OCI-LY3 (cell line): ENCODE results near the gene CLDND2.

Source experiments
- H2AFZ ChIP-seq: fragments of 200-600, 300-600 bp; shearing (Covaris generic); 2 replicates; pipeline ENCODE4 v1.6.0; 2014; ENCODE audit warnings: antibody characterized with exemption, low read depth, low read length
- H3K27ac ChIP-seq: fragments of 200-600, 300-600 bp; sonication (generic); 2 replicates; pipeline ENCODE4 v1.5.1; 2014; ENCODE audit warnings: mild to moderate bottlenecking, low read length, moderate library complexity, mixed read lengths
- H3K27me3 ChIP-seq: fragments of 200-600, 300-600 bp; sonication (generic); 2 replicates; pipeline ENCODE4 v1.6.1; 2014; ENCODE audit warnings: low read depth, low read length, mixed read lengths
- H3K36me3 ChIP-seq: fragments of 200-600, 300-600 bp; sonication (generic); replicated peaks from 2 replicates; pipeline ENCODE3; 2014; ENCODE audit warnings: low read depth, low read length, mixed read lengths
- H3K4me1 ChIP-seq: fragments of 300-600, 200-600 bp; sonication (generic); 2 replicates; pipeline ENCODE4 v1.6.1; 2014; ENCODE audit warnings: low read length, mixed read lengths
- H3K4me2 ChIP-seq: fragments of 200-600, 300-600 bp; sonication (generic); 2 replicates; pipeline ENCODE4 v1.6.1; 2014; ENCODE audit warnings: low read length, mixed read lengths
- H3K4me3 ChIP-seq: fragments of 300-600, 200-600 bp; sonication (generic); 2 replicates; pipeline ENCODE4 v1.5.1; 2014; ENCODE audit warnings: antibody characterized with exemption, mild to moderate bottlenecking, low read length, moderate library complexity
- H3K79me2 ChIP-seq: fragments of 300-600, 200-600 bp; shearing (Covaris generic); 2 replicates; pipeline ENCODE4 v1.6.1; 2014; ENCODE audit warnings: mild to moderate bottlenecking, low read length, mixed read lengths
- H3K9ac ChIP-seq: fragments of 300-600, 200-600 bp; shearing (Covaris generic); 2 replicates; pipeline ENCODE4 v1.6.0; 2014; ENCODE audit warnings: mild to moderate bottlenecking, low read length, moderate library complexity
- H3K9me3 ChIP-seq: fragments of 200-600, 300-600 bp; shearing (Covaris generic); 2 replicates; pipeline ENCODE4 v1.6.1; 2014; ENCODE audit warnings: low read length, mixed read lengths; ENCODE audit not compliant: insufficient read depth
- H4K20me1 ChIP-seq: fragments of 200-600, 300-600 bp; sonication (generic); 2 replicates; pipeline ENCODE4 v1.6.1; 2016; ENCODE audit warnings: low read length, mixed read lengths; ENCODE audit not compliant: insufficient read depth
- CTCF ChIP-seq: fragments of 200-600, 300-600 bp; sonication (generic); IDR thresholded peaks from 2 replicates; pipeline ENCODE4 v1.5.1; 2014; ENCODE audit warnings: antibody characterized with exemption, low read length, low read depth
- EZH2phosphoT487 ChIP-seq: fragments of 200-600 bp; shearing (Covaris generic); IDR thresholded peaks from 2 replicates; pipeline ENCODE4 v1.6.1; 2018; ENCODE audit warnings: antibody characterized with exemption, mixed run types, low read depth

Gene CLDND2

GRCh38 chr19:51320280-51320657 lies 48.5 kb downstream of the CLDND2 start:
- TF ChIP-seq CTCF (no peak), EZH2phosphoT487 (no peak)
- no peaks in the 10 kb centered on the region for H4K20me1 ChIP-seq
- H3K9ac ChIP-seq = no peak overlapping the region
- no peaks in the 10 kb centered on the region for H3K36me3 ChIP-seq
- H2AFZ ChIP-seq = no peak overlapping the region
- H3K4me2 ChIP-seq = no peak overlapping the region
- H3K79me2 ChIP-seq = no peaks in the 10 kb centered on the region
- peaks cover 6% of the 10 kb centered on the region; the same call in 1 of the 2 replicates for H3K27me3 ChIP-seq
- H3K27ac ChIP-seq = no peak overlapping the region
- H3K9me3 ChIP-seq = no peaks in the 10 kb centered on the region
- no peak overlapping the region for H3K4me3 ChIP-seq
- H3K4me1 ChIP-seq = no peaks in the 10 kb centered on the region

- no peaks in the 10 kb centered on the region for H3K79me2 ChIP-seq
- no peaks in the 10 kb centered on the region for H3K36me3 ChIP-seq
- H3K4me3 ChIP-seq = no peak overlapping the region
- H3K9ac ChIP-seq = no peak overlapping the region
- no peak overlapping the region for H3K4me2 ChIP-seq
- no peak for TF ChIP-seq CTCF
- TF ChIP-seq EZH2phosphoT487 = no peak
- no peaks in the 10 kb centered on the region for H4K20me1 ChIP-seq
- H3K27me3 ChIP-seq = peaks cover 12% of the 10 kb centered on the region; the same call in 1 of the 2 replicates
- H3K9me3 ChIP-seq = no peaks in the 10 kb centered on the region
- no peaks in the 10 kb centered on the region for H3K4me1 ChIP-seq
- no peak overlapping the region for H3K27ac ChIP-seq
- H2AFZ ChIP-seq = no peak overlapping the region
Measured at GRCh38 chr19:51319649-51320279, 49.0 kb downstream of the CLDND2 start.

DNA sequence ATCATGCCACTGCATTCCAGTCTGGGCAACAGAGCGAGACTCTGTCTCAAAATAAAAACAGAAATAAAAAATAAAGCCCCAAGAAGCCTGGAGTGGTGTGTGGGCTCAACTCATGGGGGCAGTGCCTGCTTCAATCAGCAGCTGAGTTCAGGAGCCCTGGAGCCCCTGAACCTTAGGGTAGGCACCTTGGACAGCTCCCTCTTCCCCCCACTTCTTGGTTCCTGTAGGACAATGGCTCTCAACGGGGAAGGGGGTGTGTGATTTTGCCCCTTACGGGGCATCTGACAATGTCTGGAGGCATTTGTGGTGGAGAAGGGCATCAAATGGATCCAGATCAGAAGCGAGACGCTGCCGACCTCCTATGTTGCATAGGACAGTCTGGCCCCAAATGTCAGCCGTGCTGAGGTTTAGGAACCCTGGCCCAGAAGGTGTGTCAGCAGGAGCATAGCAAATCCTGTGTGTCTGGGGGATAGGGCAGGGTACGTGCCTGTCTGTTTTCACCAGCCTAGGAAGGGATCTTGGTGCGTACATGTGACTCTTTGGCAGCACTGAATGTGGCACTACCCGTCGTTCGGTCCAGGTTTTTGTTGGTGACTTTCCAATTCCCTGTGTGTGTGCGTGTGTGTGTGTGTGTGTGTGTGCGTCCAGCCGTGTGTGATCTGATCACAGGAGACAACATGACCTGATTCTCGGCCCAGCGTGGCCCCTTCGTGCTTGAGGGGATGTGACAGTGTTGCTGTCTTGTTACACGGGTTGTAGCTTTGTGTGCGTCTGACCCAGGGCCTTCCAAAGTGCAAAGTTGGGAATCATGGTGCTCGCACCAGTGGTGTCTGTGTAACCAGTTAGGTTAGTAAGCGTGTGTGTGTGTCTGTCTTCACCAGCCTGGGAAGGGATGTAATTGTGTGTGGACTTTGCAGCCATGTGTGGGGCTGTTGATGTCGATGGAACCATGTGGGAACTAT lies 49.8 kb downstream of the CLDND2 start:
- TF ChIP-seq EZH2phosphoT487 (no peak), CTCF (no peak)
- H3K79me2 ChIP-seq = no peaks in the 10 kb centered on the region
- H3K4me2 ChIP-seq = no peak overlapping the region
- H4K20me1 ChIP-seq = no peaks in the 10 kb centered on the region
- no peaks in the 10 kb centered on the region for H3K9me3 ChIP-seq
- H3K27ac ChIP-seq = no peak overlapping the region
- H3K4me3 ChIP-seq = no peak overlapping the region
- H3K27me3 ChIP-seq = peaks cover 16% of the 10 kb centered on the region; the same call in 1 of the 2 replicates
- H3K36me3 ChIP-seq = no peaks in the 10 kb centered on the region
- H3K4me1 ChIP-seq = no peaks in the 10 kb centered on the region
- no peak overlapping the region for H2AFZ ChIP-seq
- no peak overlapping the region for H3K9ac ChIP-seq

GRCh38 chr19:51317968-51318367 lies 50.8 kb downstream of the CLDND2 start:
- H3K27me3 ChIP-seq = peaks cover 16% of the 10 kb centered on the region; the same call in 1 of the 2 replicates
- H4K20me1 ChIP-seq = no peaks in the 10 kb centered on the region
- no peak overlapping the region for H3K9ac ChIP-seq
- no peak overlapping the region for H3K27ac ChIP-seq
- no peak overlapping the region for H2AFZ ChIP-seq
- H3K4me3 ChIP-seq = no peak overlapping the region
- no peaks in the 10 kb centered on the region for H3K79me2 ChIP-seq
- no peaks in the 10 kb centered on the region for H3K36me3 ChIP-seq
- no peaks in the 10 kb centered on the region for H3K9me3 ChIP-seq
- no peaks in the 10 kb centered on the region for H3K4me1 ChIP-seq
- H3K4me2 ChIP-seq = no peak overlapping the region
- TF ChIP-seq CTCF = no peak
- no peak for TF ChIP-seq EZH2phosphoT487
